ENCODE results near the gene GPC6.

Gene GPC6

DNA sequence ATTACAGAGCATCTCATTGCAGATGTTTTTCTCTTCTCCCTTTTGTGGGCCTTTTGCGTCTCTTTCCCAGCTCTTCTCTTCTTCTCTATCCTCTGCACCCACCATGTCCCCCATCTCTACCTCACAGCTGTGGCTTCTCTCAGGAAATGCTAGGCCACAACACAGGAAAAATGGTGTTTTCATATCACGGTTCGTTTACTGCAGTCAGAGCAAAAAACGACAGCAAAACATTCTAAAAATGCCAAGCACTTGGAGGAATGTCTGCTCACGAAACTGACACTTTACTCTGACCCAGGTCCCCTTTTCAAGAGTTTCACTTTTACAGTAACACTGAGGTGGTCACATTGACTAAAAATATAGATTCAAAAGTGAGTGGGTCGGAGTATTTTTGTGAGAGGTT lies 1100.7 kb downstream of the GPC6 start:
- DNase-seq, result peak in 2 of 3 donors; percentile 37 to 51
- Histone ChIP-seq H3K36me3 (ENCODE audit: control insufficient read depth in 4 of 4, insufficient read depth in 4 of 4, low read length in 3 of 4) (no peaks in the 10 kb centered on the region), H3K4me1 (ENCODE audit: control extremely low read depth in 1 of 4, control insufficient read depth in 4 of 4, insufficient read depth in 4 of 4, low read length in 3 of 4) (peaks cover 17 to 32% (median 25%) of the 10 kb centered on the region in 4 experiments), H3K27me3 (replicated peaks in 2 of 5; ENCODE audit: control insufficient read depth in 4 of 5, insufficient read depth in 5 of 5, low read length in 4 of 5) (no peaks in the 10 kb centered on the region), H3K9me3 (ENCODE audit: control extremely low read depth in 1 of 5, control insufficient read depth in 4 of 5, insufficient read depth in 2 of 5, low read depth in 1 of 5, low read length in 4 of 5) (no peaks in the 10 kb centered on the region), H3K27ac (ENCODE audit: insufficient read depth in 1 of 2, low read depth in 1 of 2, low read length in 2 of 2, poor library complexity in 1 of 2, severe bottlenecking in 2 of 2) (no peak overlapping the region), H3K4me3 (ENCODE audit: control insufficient read depth in 1 of 7, extremely low read depth in 1 of 7, insufficient read depth in 4 of 7, low read depth in 2 of 7, low read length in 6 of 7) (peak overlapping the region in 3 of 7 experiments; percentile 21 to 33 (median 32))
- CTCF ChIA-PET, result no interaction called here
- WGBS (ENCODE audit: insufficient coverage), result 4% methylated on average over 5 of the region's 6 CpGs
- POLR2A ChIA-PET, result no interaction called here

DNA sequence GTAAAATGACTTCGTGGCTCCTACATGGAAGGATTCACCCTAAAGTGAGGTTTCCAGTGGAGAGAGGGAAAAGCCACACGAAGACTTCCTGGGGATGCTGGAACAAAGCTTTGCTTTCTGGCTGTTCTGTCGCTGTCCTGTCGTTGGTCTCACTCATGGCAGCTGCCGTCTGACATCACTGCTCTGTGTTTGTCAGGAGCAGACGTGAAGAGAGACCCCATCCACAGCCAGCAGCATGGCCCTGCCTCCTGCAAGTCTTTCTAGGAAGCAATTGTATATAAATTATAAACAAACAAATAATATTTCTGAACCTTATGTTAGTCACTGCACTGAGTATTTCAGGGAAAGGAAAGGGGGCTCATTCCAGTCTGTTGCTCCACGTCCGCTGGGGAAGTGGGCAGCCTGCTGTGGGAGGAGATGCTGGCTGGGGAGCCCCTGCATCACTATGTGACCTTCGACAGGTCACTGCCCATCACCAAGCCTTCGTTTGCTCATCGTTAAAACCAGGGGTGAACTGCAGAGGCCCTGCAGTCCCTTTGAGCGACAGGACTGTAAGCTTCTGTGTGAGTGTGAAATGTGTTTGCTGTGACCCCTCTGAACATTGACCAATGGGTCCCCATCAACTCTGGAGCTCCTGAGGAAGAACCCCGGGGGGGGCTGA lies 1101.9 kb downstream of the GPC6 start:
- Histone ChIP-seq H3K4me1 (ENCODE audit: control extremely low read depth in 1 of 4, control insufficient read depth in 4 of 4, insufficient read depth in 4 of 4, low read length in 3 of 4) (peaks cover 17 to 23% (median 21%) of the 10 kb centered on the region in 4 experiments), H3K4me3 (ENCODE audit: control insufficient read depth in 1 of 7, extremely low read depth in 1 of 7, insufficient read depth in 4 of 7, low read depth in 2 of 7, low read length in 6 of 7) (no peak overlapping the region), H3K27ac (ENCODE audit: insufficient read depth in 1 of 2, low read depth in 1 of 2, low read length in 2 of 2, poor library complexity in 1 of 2, severe bottlenecking in 2 of 2) (no peak overlapping the region), H3K27me3 (replicated peaks in 2 of 5; ENCODE audit: control insufficient read depth in 4 of 5, insufficient read depth in 5 of 5, low read length in 4 of 5) (no peaks in the 10 kb centered on the region), H3K9me3 (ENCODE audit: control extremely low read depth in 1 of 5, control insufficient read depth in 4 of 5, insufficient read depth in 2 of 5, low read depth in 1 of 5, low read length in 4 of 5) (no peaks in the 10 kb centered on the region), H3K36me3 (ENCODE audit: control insufficient read depth in 4 of 4, insufficient read depth in 4 of 4, low read length in 3 of 4) (no peaks in the 10 kb centered on the region)
- CTCF ChIA-PET, result no interaction called here
- WGBS (ENCODE audit: insufficient coverage), result 96% methylated on average over 9 of the region's 13 CpGs
- no peak for DNase-seq
- POLR2A ChIA-PET, result no interaction called here

DNA sequence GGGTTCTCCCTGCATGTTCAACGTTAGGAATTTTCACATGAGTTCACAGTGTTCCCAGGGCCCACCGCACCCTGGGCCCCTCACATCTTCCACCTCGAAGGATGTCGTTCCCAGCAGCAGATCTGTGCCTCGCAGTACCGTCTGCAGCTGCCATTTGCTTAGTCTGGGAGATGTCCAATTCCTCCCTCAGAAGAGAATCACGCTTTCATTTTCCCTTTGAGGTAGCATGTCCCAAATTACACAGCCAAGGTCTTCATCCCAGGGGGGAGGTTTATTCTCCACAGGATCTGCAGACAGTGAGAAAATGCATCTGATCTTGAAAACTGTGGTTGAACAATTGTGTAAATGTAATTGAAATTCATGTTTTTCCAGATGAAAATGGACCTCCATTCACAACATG lies 1102.7 kb downstream of the GPC6 start:
- POLR2A ChIA-PET, result no interaction called here
- 94% methylated on average over 7 of the region's 7 CpGs for WGBS (ENCODE audit: insufficient coverage)
- H3K36me3 ChIP-seq (ENCODE audit: control insufficient read depth in 4 of 4, insufficient read depth in 4 of 4, low read length in 3 of 4), result no peaks in the 10 kb centered on the region

DNA sequence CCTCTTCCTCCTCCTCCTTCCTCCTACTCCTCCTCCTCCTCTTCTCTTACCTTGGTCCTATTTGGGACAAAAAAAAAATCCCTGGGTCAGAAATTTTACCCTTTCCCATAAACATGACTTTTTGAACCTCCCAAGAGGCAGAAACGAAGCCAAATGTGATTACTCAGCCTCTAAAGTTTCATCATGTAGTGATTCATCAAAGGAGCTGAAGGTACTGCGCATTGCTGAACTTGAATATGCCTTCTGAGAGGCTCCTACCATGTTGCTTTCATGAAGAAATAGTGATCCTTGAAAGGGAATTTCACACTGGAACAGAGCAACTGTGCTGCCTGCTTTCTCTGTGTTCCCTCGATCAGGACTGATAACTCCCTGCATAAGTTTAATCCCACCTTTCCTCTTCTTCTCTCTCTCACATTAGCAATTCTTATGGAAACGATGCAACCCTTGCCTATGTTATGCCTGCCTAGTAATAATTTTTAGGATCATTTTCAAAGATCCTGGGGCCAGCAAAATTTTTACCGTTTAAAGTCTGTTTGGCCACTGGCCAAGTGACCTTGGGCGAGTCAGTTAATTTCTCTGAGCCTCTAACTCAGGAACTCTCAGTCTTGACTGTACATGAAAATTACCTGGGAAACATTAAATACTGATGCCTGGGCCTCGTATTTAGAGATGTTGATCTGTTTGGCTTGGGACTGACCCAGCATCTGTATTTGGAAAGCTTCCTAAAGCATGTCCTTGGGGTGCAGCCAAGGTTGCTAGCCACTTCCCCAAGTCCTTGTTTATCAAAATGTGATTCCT lies 1103.3 kb downstream of the GPC6 start:
- Histone ChIP-seq H3K36me3 (ENCODE audit: control insufficient read depth in 4 of 4, insufficient read depth in 4 of 4, low read length in 3 of 4) (no peaks in the 10 kb centered on the region), H3K27ac (ENCODE audit: insufficient read depth in 1 of 2, low read depth in 1 of 2, low read length in 2 of 2, poor library complexity in 1 of 2, severe bottlenecking in 2 of 2) (no peak overlapping the region), H3K9me3 (ENCODE audit: control extremely low read depth in 1 of 5, control insufficient read depth in 4 of 5, insufficient read depth in 2 of 5, low read depth in 1 of 5, low read length in 4 of 5) (no peaks in the 10 kb centered on the region), H3K4me3 (ENCODE audit: control insufficient read depth in 1 of 7, extremely low read depth in 1 of 7, insufficient read depth in 4 of 7, low read depth in 2 of 7, low read length in 6 of 7) (no peak overlapping the region), H3K27me3 (replicated peaks in 2 of 5; ENCODE audit: control insufficient read depth in 4 of 5, insufficient read depth in 5 of 5, low read length in 4 of 5) (no peaks in the 10 kb centered on the region), H3K4me1 (ENCODE audit: control extremely low read depth in 1 of 4, control insufficient read depth in 4 of 4, insufficient read depth in 4 of 4, low read length in 3 of 4) (peaks cover 10 to 15% (median 15%) of the 10 kb centered on the region in 4 experiments)
- CTCF ChIA-PET, result no interaction called here
- 92% methylated on average over 7 of the region's 7 CpGs for WGBS (ENCODE audit: insufficient coverage)
- no peak for DNase-seq
- POLR2A ChIA-PET, result interaction anchor here (0.7 kb wide), 1 partner anchor 264 kb away, joined by 5 read pairs; no protein-coding TSS in a partner anchor

More for the DNA sequence above, 1102.7 kb downstream of the GPC6 start:
- no peak overlapping the region for H3K27ac ChIP-seq (ENCODE audit: insufficient read depth in 1 of 2, low read depth in 1 of 2, low read length in 2 of 2, poor library complexity in 1 of 2, severe bottlenecking in 2 of 2)
- no peak overlapping the region for H3K4me3 ChIP-seq (ENCODE audit: control insufficient read depth in 1 of 7, extremely low read depth in 1 of 7, insufficient read depth in 4 of 7, low read depth in 2 of 7, low read length in 6 of 7)
- no peaks in the 10 kb centered on the region for H3K9me3 ChIP-seq (ENCODE audit: control extremely low read depth in 1 of 5, control insufficient read depth in 4 of 5, insufficient read depth in 2 of 5, low read depth in 1 of 5, low read length in 4 of 5)
- H3K4me1 ChIP-seq (ENCODE audit: control extremely low read depth in 1 of 4, control insufficient read depth in 4 of 4, insufficient read depth in 4 of 4, low read length in 3 of 4), result peaks cover 11 to 18% (median 16%) of the 10 kb centered on the region in 4 experiments
- H3K27me3 ChIP-seq (replicated peaks in 2 of 5; ENCODE audit: control insufficient read depth in 4 of 5, insufficient read depth in 5 of 5, low read length in 4 of 5), result no peaks in the 10 kb centered on the region
- CTCF ChIA-PET, result no interaction called here
- DNase-seq, result no peak

DNA sequence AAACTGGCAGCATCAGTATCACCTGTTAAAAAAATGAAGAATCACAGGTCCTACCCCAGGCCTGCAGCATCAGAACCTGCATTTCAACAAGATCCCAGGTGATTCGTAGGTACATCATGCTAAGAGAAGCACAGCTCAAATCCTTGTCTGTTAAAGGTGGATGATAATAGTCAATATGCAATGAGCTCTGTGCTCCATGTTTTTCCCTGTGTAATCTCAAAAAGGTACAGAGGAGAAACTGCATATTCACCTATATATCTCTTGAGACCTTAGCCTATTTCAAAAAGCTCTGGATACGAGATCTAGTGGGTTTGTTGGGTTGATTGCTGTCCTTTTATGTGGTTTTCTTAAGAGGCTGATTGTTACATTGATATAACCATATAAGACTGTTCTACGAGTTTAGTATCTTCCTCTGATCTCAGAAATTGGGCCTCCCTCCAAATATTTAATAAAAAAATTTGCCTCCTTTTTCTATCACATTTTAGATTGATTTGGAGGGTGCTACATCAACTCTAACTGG lies 1104.0 kb downstream of the GPC6 start:
- DNase-seq, result no peak
- Histone ChIP-seq H3K4me1 (ENCODE audit: control extremely low read depth in 1 of 4, control insufficient read depth in 4 of 4, insufficient read depth in 4 of 4, low read length in 3 of 4) (peaks cover 10 to 15% (median 12%) of the 10 kb centered on the region in 4 experiments), H3K27ac (ENCODE audit: insufficient read depth in 1 of 2, low read depth in 1 of 2, low read length in 2 of 2, poor library complexity in 1 of 2, severe bottlenecking in 2 of 2) (no peak overlapping the region), H3K27me3 (replicated peaks in 2 of 5; ENCODE audit: control insufficient read depth in 4 of 5, insufficient read depth in 5 of 5, low read length in 4 of 5) (no peaks in the 10 kb centered on the region), H3K36me3 (ENCODE audit: control insufficient read depth in 4 of 4, insufficient read depth in 4 of 4, low read length in 3 of 4) (no peaks in the 10 kb centered on the region), H3K9me3 (ENCODE audit: control extremely low read depth in 1 of 5, control insufficient read depth in 4 of 5, insufficient read depth in 2 of 5, low read depth in 1 of 5, low read length in 4 of 5) (no peaks in the 10 kb centered on the region), H3K4me3 (ENCODE audit: control insufficient read depth in 1 of 7, extremely low read depth in 1 of 7, insufficient read depth in 4 of 7, low read depth in 2 of 7, low read length in 6 of 7) (no peak overlapping the region)
- no CpG with 5 or more reads among the region's 3 CpGs for WGBS (ENCODE audit: insufficient coverage)
- ChIA-PET POLR2A (no interaction called here), CTCF (no interaction called here)

DNA sequence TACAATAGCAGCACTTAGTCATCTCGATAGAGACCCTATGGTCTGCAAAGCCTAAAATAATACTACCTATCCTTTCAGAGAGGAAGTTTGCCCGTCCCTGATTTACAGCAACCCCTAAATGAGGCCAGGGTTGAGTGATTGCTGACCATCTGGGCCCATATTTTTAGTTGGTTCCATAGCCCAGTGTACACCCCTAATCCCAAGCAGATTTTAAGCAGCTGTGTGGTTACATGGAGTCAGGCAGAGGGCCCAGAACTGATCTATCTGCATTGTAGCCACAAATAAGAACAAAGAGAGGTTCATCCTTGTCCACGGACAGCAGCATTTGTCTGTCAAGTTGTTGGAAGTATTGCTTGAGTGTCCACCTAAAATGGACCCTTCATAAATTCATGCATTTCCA lies 1104.7 kb downstream of the GPC6 start:
- Histone ChIP-seq H3K27me3 (replicated peaks in 2 of 5; ENCODE audit: control insufficient read depth in 4 of 5, insufficient read depth in 5 of 5, low read length in 4 of 5) (no peaks in the 10 kb centered on the region), H3K4me1 (ENCODE audit: control extremely low read depth in 1 of 4, control insufficient read depth in 4 of 4, insufficient read depth in 4 of 4, low read length in 3 of 4) (peaks cover 10 to 15% (median 12%) of the 10 kb centered on the region in 4 experiments), H3K9me3 (ENCODE audit: control extremely low read depth in 1 of 5, control insufficient read depth in 4 of 5, insufficient read depth in 2 of 5, low read depth in 1 of 5, low read length in 4 of 5) (no peaks in the 10 kb centered on the region), H3K36me3 (ENCODE audit: control insufficient read depth in 4 of 4, insufficient read depth in 4 of 4, low read length in 3 of 4) (no peaks in the 10 kb centered on the region), H3K4me3 (ENCODE audit: control insufficient read depth in 1 of 7, extremely low read depth in 1 of 7, insufficient read depth in 4 of 7, low read depth in 2 of 7, low read length in 6 of 7) (no peak overlapping the region), H3K27ac (ENCODE audit: insufficient read depth in 1 of 2, low read depth in 1 of 2, low read length in 2 of 2, poor library complexity in 1 of 2, severe bottlenecking in 2 of 2) (no peak overlapping the region)
- ChIA-PET CTCF (no interaction called here), POLR2A (no interaction called here)
- WGBS (ENCODE audit: insufficient coverage), result 88% methylated on average over 2 of the region's 3 CpGs
- no peak for DNase-seq

Data from common myeloid progenitor, CD34-positive (primary cell).